ENCODE results near the gene ZBTB21.
"Not testable (repeated sequence)": the region's sequence is repeated elsewhere in the genome, so short reads cannot be mapped to it uniquely, and the experiment has no call there.

Gene ZBTB21

DNA sequence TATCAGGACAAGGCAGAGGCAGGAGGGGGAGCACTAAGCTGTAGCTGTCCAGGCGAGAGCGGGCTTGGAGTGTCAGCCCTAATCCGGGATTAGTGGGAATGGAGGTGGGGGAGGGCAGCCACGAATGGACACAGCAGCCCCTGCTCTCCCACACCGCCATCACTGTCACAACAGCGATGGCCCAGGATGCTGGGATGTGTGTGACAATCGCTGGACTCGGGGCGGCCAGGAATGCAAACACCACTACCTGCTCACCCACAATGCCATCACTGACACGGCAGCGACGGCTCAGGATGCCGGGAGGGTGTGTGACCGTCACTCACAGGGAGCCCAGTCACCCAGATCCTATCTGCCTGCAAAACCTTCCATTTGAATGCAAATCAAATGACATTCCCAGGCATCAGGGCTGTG, 59.2 kb downstream of the ZBTB21 start:
- no peak for DNase-seq

DNA sequence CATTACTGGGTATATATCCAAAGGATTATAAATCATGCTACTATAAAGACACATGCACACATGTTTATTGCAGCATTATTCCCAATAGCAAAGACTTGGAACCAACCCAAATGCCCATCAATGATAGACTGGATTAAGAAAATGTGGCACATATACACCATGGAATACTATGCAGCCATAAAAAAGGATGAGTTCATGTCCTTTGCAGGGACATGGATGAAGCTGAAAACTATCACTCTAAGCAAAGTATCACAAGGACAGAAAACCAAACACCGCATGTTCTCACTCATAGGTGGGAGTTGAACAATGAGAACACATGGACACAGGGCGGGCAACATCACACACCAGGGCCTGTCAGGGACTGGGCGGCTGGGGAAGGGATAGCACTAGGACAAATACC, 60.5 kb downstream of the ZBTB21 start:
- DNase-seq, result not testable (repeated sequence)

DNA sequence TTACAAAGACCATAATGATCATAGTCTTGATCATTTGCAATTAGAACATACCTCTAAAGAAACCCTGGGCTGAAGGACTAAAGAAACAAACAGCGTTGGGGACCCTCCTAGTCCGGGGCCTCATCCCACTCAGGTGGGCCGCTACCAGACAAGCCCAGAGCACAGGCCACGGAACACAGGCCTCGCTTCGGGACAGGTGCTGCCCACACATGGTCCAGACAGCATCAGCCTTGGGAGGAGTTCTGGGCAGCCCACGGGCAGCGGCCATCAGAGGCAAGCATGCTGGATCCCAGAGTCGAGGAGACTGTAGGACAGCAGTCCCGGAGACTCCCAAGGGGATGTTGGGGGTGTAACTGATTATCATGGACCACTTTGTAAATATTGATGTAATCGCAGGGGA, 61.3 kb downstream of the ZBTB21 start:
- no peak for DNase-seq

DNA sequence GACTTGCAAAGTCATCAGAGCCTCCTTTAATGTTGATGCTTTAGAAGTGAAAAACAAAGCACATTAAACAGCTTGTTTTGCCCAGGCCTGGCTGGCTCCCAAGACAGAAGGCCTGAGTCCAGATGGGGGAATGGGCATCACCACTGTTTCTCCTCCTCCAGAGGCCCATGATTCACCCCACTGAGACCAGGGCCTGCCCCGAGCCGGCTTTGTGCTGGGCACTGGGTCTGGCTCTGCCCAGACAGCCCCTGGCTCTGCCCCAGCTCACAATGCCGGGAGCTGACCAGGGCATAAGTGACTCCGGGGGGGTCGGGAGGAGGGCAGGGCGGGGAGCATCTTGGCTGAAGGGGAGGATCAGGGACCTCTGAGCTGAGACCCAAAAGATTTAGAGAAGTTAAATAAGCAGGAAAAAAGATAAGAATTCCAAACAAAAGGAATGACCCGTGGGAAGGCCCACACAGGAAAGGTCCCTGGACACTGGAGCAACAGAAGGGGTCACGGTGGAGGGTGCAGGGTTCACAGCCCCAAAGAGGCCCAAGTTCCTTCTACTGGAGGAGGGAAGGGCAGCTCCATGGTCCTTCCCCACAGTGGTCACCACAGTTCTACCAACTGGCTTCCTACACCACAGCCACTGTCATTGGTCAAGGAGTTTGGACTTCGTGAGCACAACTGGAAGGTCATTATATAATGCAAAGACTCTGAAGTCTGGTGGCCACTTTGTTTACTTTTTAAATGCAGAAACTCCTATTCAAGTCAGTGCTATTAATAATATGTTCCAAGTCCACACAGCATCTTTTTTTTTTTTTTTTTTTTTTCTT, 61.9 kb downstream of the ZBTB21 start:
- DNase-seq, result no peak

DNA sequence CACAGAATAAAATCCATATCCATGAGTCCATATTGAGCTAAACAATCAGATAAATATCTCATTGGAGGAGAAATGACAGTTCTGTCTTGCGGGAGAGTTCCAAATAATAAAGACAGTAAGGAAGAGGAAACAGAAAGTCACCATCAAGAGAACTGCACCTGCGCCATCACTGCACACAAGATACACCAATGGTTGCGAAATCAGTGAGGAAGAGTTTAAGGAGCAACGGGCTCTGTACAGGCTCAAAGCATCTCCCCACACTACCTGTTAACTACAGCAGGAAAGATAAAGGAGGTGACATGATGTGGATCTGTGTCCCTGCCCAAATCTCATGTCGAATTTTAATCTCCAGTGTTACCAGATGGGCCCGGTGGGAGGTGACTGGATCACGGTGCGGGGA, 64.2 kb downstream of the ZBTB21 start:
- no peak for DNase-seq

DNA sequence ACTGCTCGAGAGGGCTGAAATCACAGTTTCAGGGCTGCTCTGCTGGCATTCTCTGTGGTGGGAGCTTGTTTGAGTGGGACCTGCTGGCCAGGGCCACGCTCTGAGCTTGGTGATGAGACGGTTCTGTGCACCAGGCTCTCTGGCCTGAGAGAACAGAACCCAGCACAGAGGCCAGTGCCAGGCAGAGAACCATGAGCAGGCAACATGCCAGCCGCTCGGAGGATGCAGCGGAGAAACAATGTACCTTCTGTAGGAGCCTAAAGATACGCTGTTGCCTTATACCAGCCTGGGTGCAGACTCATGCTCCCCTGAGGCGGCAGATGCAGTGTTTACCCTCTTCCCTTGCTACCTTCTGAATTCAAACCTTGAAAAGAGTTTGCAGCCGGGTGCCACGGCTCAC, 66.3 kb downstream of the ZBTB21 start:
- DNase-seq, result no peak

DNA sequence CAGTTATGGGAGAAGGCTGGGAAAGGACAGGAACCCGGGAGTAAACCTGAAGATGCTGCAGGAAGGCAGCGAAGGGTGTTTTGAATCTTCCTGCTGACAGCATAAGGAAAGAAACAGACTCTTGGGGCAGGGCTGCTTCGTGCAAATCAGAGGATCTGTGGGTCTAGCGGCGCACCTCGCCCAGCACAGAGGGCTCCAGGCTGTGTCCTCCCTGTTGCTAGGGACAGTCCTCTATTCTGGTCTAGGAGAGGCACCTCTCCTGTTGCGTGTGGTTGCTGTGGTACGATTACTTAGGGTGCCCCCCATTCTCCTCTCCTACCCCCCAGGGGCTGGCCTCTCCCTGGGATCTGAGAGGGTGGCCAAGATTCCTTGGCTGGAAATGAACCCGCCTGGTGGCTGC, 67.7 kb downstream of the ZBTB21 start:
- no peak for DNase-seq

DNA sequence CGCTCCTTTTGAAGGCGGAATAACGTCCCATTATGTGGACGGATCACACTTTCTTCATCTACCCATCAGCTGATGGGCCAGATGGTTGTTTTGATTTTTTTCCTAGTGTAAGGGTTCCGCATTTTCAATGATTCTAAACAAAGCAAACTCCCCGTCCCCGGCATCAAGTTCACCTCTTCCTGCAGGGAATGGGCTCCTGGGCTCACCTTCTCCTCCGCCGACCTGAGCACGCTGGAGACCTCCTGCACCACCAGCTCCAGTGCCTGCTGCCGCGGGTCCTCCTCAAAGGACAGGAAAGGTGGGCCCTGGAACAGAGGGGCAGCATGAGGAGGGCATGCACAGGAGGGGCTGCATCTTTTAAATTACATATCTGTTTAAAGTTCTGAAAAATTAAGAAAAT, 68.2 kb downstream of the ZBTB21 start:
- DNase-seq, result no peak

DNA sequence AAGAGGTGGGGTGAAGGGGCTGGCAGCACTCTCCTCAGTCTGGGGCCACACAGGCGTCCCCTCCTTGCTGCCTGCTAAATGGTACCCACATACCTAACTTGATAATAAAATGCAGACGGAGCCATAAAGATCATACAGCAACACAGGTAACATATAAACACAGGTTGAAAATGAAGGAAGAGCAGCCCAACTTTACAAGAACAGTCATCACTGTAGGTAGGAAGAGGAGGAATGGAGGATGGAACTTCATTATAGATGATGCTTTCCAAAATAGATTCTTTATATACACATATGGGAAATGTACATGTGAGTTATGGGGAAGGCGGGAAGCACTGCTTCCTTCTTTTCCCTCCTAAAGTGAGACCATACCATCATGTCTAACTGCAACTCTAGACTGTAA, 69.7 kb downstream of the ZBTB21 start:
- no peak for DNase-seq

DNA sequence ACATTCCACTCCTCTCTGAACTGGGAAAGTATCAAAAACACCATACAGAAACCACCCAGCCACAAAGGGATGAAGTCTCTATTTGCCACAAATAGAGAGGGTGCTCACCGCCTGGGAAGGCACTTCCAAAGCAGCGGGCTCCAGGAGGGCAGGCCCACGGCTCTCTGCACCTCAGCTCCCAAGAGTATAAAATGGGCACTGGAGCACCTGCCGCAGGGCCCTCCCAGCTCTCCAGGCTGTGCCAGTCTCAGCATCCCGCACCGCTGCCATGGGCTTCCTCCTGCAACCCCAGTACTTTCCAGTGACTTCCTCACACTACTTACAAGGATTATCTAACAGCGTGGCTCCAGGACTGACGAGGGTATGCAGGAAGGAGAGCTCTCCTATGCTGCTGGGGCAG, 70.8 kb downstream of the ZBTB21 start:
- DNase-seq, result no peak

Data from stimulated activated CD8-positive, alpha-beta memory T cell treated with anti-CD3 and anti-CD28 coated beads, Interleukin-4, amount 100 ng/mL, for 48 hours (primary cell).